Germinal center (tissue), 1 donor: ENCODE results near the gene HYAL3.

ENCODE experiments used
- DNase-seq: peaks from one replicate; pipeline ENCODE4 v3.0.0; 2012; ENCODE audit warnings: mixed read lengths, low spot score

HYAL3 gene

DNA sequence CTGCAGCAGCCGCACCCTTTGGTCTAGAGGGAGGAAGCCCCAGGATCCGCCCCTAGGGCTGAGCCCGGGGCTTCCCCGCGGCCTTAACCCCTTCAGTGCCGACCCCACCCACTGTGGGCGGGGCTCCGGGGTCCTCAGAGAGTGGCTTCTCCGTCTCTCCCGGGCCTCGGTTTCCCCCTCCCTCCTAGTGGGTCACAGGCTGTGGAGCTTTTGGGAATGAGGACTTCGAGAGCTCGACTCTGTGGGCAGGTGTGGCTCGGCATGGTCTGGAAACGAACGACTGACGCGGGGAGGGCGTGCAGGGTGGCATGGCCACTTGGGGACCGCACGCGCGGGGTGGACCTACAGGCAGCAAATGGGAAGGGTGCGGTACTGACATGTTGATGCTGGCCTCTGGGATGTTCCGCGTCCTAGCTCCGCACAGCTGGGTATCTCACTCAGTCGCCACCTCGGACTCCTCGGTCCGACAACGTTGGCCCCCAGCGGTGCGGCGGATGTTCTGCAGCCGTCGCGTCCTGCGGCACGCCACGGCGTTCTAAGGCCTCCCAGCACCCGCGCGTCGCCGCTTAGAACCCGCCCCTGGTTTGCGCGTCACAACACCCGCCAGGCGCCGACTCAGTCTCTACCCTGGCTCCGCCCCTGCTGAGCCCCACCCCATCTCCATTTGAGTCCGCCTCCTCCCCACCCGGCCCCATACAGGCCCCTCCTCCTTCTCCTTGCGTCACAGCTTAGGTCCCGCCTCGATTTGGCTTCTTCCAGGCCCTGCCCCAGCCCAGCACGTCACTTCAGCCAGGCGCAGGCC, at the start of gene HYAL3, which contains the start of gene NAA80:
HYAL3 (minus strand) TSS at position 570 of the 802 bp plus-strand sequence. CDS start 3,803 bp downstream, outside the sequence.
NAA80 (minus strand) TSS at position 570 of the 802 bp plus-strand sequence. CDS start 1,942 bp downstream, outside the sequence.
- peak; percentile 99 for DNase-seq

DNA sequence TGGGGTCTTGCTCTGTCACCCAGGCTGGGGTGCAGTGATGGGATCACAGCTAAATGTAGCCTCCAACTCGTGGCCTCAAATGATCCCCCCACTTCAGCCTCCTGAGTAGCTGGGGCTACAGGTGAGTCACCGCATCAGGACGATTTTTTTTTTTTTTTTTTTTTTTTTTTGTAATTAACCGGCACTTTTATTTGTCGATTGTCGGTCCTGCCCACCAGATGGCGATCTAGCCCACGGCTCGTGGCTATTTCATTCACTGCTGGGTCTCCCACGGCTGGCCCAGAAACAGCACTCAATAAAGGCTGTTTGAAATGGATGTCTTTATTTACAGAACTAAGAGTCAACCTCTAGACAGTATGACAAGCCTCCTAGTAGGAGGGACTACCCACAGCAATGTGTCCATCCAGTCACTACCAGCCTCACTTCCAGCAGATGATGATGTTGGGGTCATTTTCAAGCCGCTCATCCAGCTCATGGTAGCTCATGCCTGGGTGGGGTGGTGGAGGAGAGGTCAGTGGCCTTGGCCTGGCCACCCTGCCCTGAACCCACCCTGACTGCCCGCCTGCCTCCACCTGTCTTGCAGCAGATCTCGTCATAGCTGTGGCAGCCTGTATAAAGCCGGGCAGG, 48.1 kb upstream of the HYAL3 start:
- DNase-seq: peak; percentile 75

- DNase-seq: peak; percentile 90
Observed at GRCh38 chr3:50345586-50346234, 46.5 kb upstream of the HYAL3 start, which contains the start of gene ZMYND10. Gene ZMYND10 (minus strand): TSS chr3:50345732. CDS start chr3:50345579, 153 bp downstream.

DNA sequence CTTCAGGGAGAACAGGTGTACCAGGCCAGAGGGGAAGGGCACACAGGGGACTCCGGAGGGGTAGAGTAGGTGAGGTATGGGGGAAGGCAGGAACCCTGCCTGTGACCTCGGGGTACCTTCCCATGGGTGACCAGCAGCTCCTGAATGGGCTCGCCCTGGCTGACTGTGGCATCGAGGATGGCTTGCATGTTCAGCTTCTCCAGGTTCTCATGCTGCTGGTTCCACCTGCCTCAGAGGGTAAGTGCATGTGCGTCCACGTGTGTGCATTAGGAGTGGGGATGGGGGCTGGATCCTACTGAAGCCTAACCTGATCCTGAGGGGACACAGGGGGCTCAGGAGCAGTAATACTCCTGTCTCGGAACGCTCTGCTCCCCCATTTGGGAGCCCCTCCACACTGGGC, 45.8 kb upstream of the HYAL3 start:
- no peak for DNase-seq

- DNase-seq: no peak
Observed at GRCh38 chr3:50342813-50343633, 43.8 kb upstream of the HYAL3 start.

- DNase-seq: no peak
Observed at GRCh38 chr3:50341996-50342650, 42.9 kb upstream of the HYAL3 start.

DNA sequence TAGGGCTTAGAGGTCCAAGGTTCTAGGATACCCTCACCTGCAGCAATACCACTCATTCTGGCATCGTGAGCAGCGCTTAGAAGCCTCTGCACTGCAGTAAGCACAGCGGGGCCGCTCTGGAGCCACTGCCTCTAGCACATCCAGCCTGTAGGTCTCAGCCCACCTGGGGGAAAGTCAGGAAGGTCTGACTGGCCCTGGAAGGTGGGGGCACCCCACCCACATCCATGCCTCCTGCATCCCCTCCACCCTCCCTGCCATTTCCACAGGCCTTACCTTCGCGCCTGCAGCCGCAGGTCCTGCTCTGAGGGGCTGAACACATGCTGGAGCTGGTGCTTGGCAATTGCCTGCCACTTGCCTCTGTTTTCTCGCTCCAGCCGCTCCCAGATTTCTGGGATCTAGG, 42.3 kb upstream of the HYAL3 start:
- DNase-seq: no peak

DNA sequence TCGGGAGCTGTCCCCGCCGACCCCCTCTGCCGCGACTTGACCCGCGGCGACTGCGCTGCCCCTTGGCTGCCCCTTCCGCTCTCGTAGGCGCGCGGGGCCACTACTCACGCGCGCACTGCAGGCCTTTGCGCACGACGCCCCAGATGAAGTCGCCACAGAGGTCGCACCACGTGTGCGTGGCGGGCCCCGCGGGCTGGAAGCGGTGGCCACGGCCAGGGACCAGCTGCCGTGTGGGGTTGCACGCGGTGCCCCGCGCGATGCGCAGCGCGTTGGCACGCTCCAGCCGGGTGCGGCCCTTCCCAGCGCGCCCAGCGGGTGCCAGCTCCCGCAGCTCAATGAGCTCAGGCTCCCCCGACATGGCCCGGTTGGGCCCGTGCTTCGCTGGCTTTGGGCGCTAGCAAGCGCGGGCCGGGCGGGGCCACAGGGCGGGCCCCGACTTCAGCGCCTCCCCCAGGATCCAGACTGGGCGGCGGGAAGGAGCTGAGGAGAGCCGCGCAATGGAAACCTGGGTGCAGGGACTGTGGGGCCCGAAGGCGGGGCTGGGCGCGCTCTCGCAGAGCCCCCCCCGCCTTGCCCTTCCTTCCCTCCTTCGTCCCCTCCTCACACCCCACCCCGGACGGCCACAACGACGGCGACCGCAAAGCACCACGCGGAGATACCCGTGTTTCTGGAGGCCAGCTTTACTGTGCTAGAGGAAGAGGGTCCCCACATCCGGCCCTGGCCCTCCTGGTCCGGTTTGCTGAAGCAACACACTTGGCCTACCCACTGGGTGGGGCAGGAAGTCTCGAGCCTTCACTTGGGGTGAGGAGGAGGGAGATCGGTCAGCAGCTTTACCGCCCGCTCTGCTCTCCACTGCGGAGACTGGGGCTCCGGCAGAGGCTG, 41.5 kb upstream of the HYAL3 start, which contains the start of gene RASSF1:
RASSF1 (minus strand) TSS at position 389 of the 882 bp plus-strand sequence; CDS start at position 358, 31 bp downstream.
- DNase-seq: peak; percentile 69

- DNase-seq: no peak
Observed at GRCh38 chr3:50340147-50340447, 40.9 kb upstream of the HYAL3 start.

DNA sequence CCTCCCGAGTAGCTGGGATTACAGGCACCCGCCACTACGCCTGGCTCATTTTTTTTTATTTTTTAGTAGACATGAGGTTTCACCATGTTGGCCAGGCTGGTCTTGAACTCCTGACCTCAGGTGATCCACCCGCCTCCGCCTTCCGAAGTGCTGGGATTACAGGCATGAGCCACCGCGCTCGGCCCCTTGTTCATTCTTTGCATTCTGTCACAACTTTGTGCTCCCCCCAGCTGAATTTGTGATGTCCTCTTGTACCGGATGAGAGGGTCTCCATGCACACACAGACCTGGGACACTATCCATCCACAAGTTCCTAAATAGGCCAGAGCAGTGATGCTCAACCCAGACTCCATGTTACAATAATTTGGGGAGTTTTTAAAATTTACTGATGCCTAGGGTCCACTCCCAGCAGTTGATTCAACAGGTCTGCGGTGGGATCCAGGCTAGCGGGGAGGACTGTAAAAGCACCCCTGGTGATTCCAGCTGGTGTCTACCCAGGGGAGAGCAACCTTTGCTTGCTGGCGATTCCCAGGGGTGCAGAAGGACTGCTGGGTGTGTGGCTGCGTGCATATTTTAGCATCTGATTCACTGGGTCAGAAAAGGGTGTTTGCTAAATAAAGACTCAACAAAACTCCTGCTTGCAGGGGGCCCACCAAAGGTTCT, 40.4 kb upstream of the HYAL3 start:
- peak; percentile 53 for DNase-seq

- no peak for DNase-seq
Observed at GRCh38 chr3:50338965-50339364, 39.8 kb upstream of the HYAL3 start.

DNA sequence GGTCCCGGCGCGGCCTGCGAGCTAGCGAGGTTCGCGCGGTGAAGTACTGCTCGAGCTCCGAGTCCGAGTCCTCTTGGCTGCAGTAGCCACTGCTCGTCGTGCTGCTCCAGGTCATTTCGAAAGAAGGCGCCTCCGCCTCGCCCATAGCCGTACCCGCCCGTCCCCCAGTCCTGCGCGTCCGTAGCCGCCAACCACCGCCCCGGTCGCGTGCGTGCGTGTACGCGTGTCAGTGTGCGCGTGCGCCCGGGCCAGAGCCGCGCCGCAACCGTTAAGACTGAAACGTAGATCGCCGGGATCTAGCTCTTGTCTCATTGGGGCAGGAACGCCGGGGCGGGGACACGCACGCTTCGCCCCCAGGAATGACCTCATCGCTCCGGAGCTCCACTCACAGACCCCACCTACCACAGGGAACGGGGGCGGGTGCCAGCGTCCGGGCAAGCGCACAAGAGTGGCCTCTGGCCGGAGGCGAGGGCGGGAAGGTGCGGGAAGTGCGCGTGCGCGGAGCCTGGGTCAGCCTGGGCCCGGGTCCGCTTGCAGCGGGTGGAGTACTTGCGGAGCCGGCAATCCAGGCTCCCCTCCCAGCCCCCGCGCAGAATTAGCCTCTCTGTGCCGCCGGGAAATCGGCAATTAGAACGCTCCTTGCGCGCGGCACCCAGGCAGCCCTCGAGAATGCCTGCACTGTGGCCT, 38.1 kb upstream of the HYAL3 start:
- peak; percentile 96 for DNase-seq

DNA sequence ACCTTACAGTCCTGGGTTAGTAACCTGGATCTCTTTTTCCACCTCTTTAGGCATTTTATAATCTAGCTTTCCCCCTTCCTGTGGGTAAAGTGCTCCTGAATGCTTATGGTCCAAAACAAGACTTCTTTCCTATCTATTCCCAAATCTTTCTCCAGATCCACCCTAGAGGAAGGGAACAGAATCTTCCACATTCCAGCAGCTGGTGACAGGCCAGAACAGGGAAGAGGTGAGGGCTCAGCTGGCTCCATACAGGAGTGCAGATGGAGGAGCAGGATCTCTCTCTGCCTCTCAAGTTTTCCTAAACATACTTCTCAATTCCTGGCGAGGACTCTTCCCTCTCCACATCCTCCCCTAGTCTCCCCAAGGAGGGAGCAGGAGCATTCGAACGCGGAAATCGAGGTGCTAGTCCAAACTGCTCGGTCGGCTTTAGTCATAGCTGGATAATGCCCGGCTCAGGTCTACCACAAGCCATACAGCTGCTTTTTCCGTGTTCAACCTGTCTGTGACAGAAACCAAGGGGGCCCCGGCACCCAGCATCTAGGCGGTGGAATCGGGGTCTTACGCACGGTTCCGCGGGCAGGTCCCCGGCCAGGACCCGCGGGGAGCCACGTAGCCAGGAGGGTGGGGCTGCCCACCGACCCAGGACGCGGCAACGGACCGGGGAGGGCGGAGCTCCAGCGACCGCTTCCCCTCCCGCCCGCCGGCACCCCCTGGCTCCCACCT, 37.4 kb upstream of the HYAL3 start:
- DNase-seq: peak; percentile 73

DNA sequence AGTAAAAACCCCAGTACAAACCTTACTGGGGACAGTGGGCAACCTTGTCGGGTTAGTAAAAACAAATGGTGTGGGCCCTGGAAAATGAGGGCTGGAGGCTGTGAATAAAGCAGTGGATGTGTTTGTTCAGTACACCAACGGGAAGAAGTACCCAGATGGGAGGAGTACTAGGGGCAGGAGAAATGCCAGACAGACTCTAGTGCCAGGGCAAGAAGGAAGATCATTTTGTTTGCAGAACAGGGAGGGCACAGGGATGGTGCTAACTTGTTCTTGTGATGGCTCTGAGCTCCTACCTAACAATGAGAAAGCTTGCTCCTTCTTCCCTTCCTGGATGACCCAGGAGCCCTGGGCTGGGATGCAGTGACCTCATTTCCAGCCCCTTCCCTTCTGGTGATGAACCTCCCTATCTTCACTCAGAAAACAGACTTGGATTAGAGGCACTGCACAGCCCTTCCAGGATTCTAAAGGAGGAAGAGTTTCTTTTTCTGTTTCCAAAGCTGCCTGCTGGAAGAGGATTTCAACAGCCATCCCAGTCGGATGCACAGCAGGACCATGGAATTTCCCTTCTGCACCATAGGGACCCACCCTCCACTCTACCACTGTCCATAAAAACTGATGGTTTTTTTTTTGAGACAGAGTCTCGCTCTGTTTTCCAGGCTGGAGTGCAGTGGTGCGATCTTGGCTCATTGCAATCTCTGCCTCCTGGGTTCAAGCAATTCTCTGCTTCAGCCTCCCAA, 35.3 kb upstream of the HYAL3 start:
- no peak for DNase-seq

- DNase-seq: no peak
Observed at GRCh38 chr3:50333744-50334328, 34.6 kb upstream of the HYAL3 start.

DNA sequence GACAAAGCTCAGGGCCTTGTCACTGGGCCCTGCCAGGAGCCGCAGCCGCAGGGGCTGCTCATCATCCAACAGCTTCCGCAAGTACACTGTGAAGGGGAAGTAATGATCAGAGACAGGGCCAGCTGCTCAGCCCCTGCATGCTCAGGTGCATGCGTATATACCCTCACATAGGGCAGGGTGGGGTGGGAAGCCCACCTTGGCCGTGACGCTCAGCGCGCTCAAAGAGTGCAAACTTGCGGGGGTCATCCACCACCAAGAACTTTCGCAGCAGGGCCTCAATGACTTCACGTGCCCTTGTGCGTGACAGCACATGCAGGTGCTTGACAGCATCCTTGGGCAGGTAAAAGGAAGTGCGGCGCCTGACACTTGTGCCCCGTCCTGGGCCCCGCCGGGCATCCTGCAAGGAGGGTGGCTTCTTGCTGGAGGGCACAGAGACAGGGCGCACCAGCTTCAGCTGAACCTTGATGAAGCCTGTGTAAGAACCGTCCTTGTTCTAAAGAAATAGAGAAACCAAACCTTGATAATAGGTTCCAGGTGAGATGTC, 32.2 kb upstream of the HYAL3 start:
- no peak for DNase-seq

GRCh38 chr3:50330330-50330729, 31.1 kb upstream of the HYAL3 start:
- DNase-seq: no peak
